H9 (cell line): ENCODE results near the gene GPR146. TPM values are rescaled to one million over a fixed set of nuclear protein-coding genes. Genes with fewer than 3 reads are reported as not detected.

Experiments used
- DNase-seq: peaks from one replicate; pipeline ENCODE4 v3.0.0-alpha.2; 2017
- H2AFZ ChIP-seq: one replicate; pipeline ENCODE4 v1.6.1; 2013; ENCODE audit warnings: mild to moderate bottlenecking, low read length, control low read depth, moderate library complexity
- H2AK5ac ChIP-seq: 2 replicates; pipeline ENCODE4 v1.6.1; 2013; ENCODE audit warnings: low read length, control low read depth, mixed read lengths; ENCODE audit not compliant: insufficient read length
- H2BK120ac ChIP-seq: one replicate; pipeline ENCODE4 v1.6.1; 2013; ENCODE audit warnings: low read depth, mild to moderate bottlenecking, low read length, control low read depth, inconsistent platforms; ENCODE audit not compliant: poor library complexity, severe bottlenecking
- H2BK12ac ChIP-seq: 2 replicates; pipeline ENCODE4 v1.6.1; 2013; ENCODE audit warnings: low read length, control low read depth, mixed read lengths, low read depth; ENCODE audit not compliant: insufficient read length
- H2BK15ac ChIP-seq: 2 replicates; pipeline ENCODE4 v1.6.1; 2013; ENCODE audit warnings: low read depth, low read length, control low read depth
- H2BK20ac ChIP-seq: one replicate; pipeline ENCODE4 v1.6.1; 2013; ENCODE audit warnings: low read depth, mild to moderate bottlenecking, low read length, control low read depth, inconsistent platforms; ENCODE audit not compliant: poor library complexity, severe bottlenecking
- H2BK5ac ChIP-seq: 2 replicates; pipeline ENCODE4 v1.6.1; 2013; ENCODE audit warnings: low read length, control low read depth, mixed read lengths; ENCODE audit not compliant: insufficient read length
- H3K14ac ChIP-seq: 2 replicates; pipeline ENCODE4 v1.6.1; 2013; ENCODE audit warnings: low read length, control low read depth; ENCODE audit not compliant: insufficient read depth
- H3K18ac ChIP-seq: 2 replicates; pipeline ENCODE4 v1.6.1; 2013; ENCODE audit warnings: low read depth, mild to moderate bottlenecking, mixed read lengths, low read length, control low read depth; ENCODE audit not compliant: insufficient read length
- H3K23ac ChIP-seq: 2 replicates; pipeline ENCODE4 v1.6.1; 2013; ENCODE audit warnings: low read length, control low read depth, mixed read lengths, low read depth; ENCODE audit not compliant: insufficient read length
- H3K23me2 ChIP-seq: 2 replicates; pipeline ENCODE4 v1.6.1; 2013; ENCODE audit warnings: low read depth, mild to moderate bottlenecking, mixed read lengths, low read length, control low read depth; ENCODE audit not compliant: insufficient read length, poor library complexity, severe bottlenecking
- H3K27ac ChIP-seq: 2 replicates; pipeline ENCODE4 v1.5.1; 2013; ENCODE audit warnings: low read length, control low read depth, mixed read lengths, low read depth; ENCODE audit not compliant: insufficient read length
- H3K27me3 ChIP-seq: 2 replicates; pipeline ENCODE4 v1.6.1; 2013; ENCODE audit warnings: low read length, control low read depth, inconsistent platforms; ENCODE audit not compliant: insufficient read depth
- H3K4ac ChIP-seq: 2 replicates; pipeline ENCODE4 v1.6.1; 2013; ENCODE audit warnings: low read depth, mild to moderate bottlenecking, control low read depth, inconsistent platforms, low read length, moderate library complexity
- H3K4me1 ChIP-seq: 2 replicates; pipeline ENCODE4 v1.6.1; 2013; ENCODE audit warnings: low read length, control low read depth, inconsistent platforms; ENCODE audit not compliant: insufficient read depth
- H3K4me2 ChIP-seq: 2 replicates; pipeline ENCODE4 v1.6.1; 2013; ENCODE audit warnings: low read length, control low read depth, mixed read lengths; ENCODE audit not compliant: insufficient read length, insufficient read depth
- H3K56ac ChIP-seq: 2 replicates; pipeline ENCODE4 v1.6.1; 2013; ENCODE audit warnings: low read depth, mild to moderate bottlenecking, mixed read lengths, low read length, control low read depth; ENCODE audit not compliant: insufficient read length
- H3K79me1 ChIP-seq: 2 replicates; pipeline ENCODE4 v1.6.1; 2013; ENCODE audit warnings: low read depth, mild to moderate bottlenecking, moderate library complexity, low read length, control low read depth, inconsistent platforms; ENCODE audit not compliant: insufficient read depth, poor library complexity, severe bottlenecking
- H3K79me2 ChIP-seq: 2 replicates; pipeline ENCODE4 v1.6.1; 2013; ENCODE audit warnings: low read length, control low read depth, inconsistent platforms; ENCODE audit not compliant: insufficient read depth
- H3K9ac ChIP-seq: 2 replicates; pipeline ENCODE4 v1.6.1; 2013; ENCODE audit warnings: low read length, control low read depth, mixed read lengths; ENCODE audit not compliant: insufficient read length; ENCODE audit errors: extremely low read depth
- H3K9me3 ChIP-seq: one replicate; pipeline ENCODE4 v1.6.1; 2013; ENCODE audit warnings: low read depth, low read length, inconsistent platforms; ENCODE audit not compliant: control insufficient read depth
- H3T11ph ChIP-seq: one replicate; pipeline ENCODE4 v1.6.1; 2013; ENCODE audit warnings: mild to moderate bottlenecking, low read length, control low read depth, inconsistent platforms
- H4K20me1 ChIP-seq: one replicate; pipeline ENCODE4 v1.6.1; 2013; ENCODE audit not compliant: control insufficient read depth, insufficient read length, insufficient read depth
- H4K5ac ChIP-seq: 2 replicates; pipeline ENCODE4 v1.6.1; 2013; ENCODE audit warnings: low read depth, mild to moderate bottlenecking, mixed read lengths, low read length, control low read depth; ENCODE audit not compliant: insufficient read length
- H4K8ac ChIP-seq: replicated peaks from 2 replicates; pipeline ENCODE4 v1.6.1; 2013; ENCODE audit warnings: low read length, control low read depth, mixed read lengths, low read depth; ENCODE audit not compliant: insufficient read length
- H4K91ac ChIP-seq: 2 replicates; pipeline ENCODE4 v1.6.1; 2013; ENCODE audit warnings: low read depth, mild to moderate bottlenecking, moderate library complexity, mixed read lengths, low read length, control low read depth; ENCODE audit not compliant: insufficient read length
- H3K27ac Mint-ChIP-seq, 3 experiments: 2 replicates in 2 of 3; 3 replicates in 1 of 3; pipeline ENCODE4 v1.8.0; 2020 to 2021; ENCODE audit warnings: mixed read lengths in 3 of 3, mild to moderate bottlenecking in 1 of 3, moderate library complexity in 1 of 3
- H3K27me3 Mint-ChIP-seq: 2 replicates; pipeline ENCODE4 v1.8.0; 2021; ENCODE audit warnings: low read depth, mild to moderate bottlenecking, moderate library complexity, mixed read lengths
- H3K36me3 Mint-ChIP-seq, 3 experiments: 2 replicates in 2 of 3; 3 replicates in 1 of 3; pipeline ENCODE4 v1.8.0; 2020 to 2021; ENCODE audit warnings: low read depth in 3 of 3, mixed read lengths in 3 of 3; ENCODE audit not compliant: insufficient read depth in 1 of 3
- H3K4me1 Mint-ChIP-seq, 2 experiments: 2 replicates each; pipeline ENCODE4 v1.8.0; 2020; ENCODE audit warnings: mixed read lengths in 2 of 2
- H3K4me3 Mint-ChIP-seq, 2 experiments: 2 replicates in 1 of 2; 3 replicates in 1 of 2; pipeline ENCODE4 v1.8.0; 2020 to 2021; ENCODE audit warnings: mild to moderate bottlenecking in 2 of 2, mixed read lengths in 2 of 2, moderate library complexity in 1 of 2
- H3K9me3 Mint-ChIP-seq, 2 experiments: 2 replicates in 1 of 2; 3 replicates in 1 of 2; pipeline ENCODE4 v1.8.0; 2020; ENCODE audit warnings: mild to moderate bottlenecking in 2 of 2, mixed read lengths in 2 of 2, moderate library complexity in 1 of 2
- CTCF ChIP-seq: fragments of 200-600 bp; sonication (generic); conservative IDR thresholded peaks from 3 replicates; pipeline ENCODE4 v1.8.0; 2021; ENCODE audit warnings: antibody characterized with exemption, mild to moderate bottlenecking
- WGBS: extraction: QIAGEN DNeasy Blood & Tissue Kit; methylation state at CpG from one replicate; pipeline ENCODE4 v1.1.7; 2013; ENCODE audit warnings: missing lambda C conversion rate, low lambda C conversion rate, mixed read lengths; ENCODE audit not compliant: insufficient read length; ENCODE audit errors: extremely low coverage; 5-methylcytosine and 5-hydroxymethylcytosine counted together
- total RNA-seq: library from RNA; stranded (reverse); gene quantifications from 2 replicates; pipeline ENCODE4 v1.2.1, GENCODE V29; 2021

GPR146 gene
- total RNA-seq, 1 experiment from 2014 or later: 1.4 TPM

- Histone ChIP-seq H3K9me3 (no peaks in the 10 kb centered on the region), H3K4me2 (no peak overlapping the region), H3K27ac (no peak overlapping the region), H3K79me2 (no peaks in the 10 kb centered on the region), H4K20me1 (no peaks in the 10 kb centered on the region), H2BK12ac (no peak overlapping the region), H3T11ph (no peak overlapping the region), H3K9ac (no peak overlapping the region), H3K18ac (no peak overlapping the region), H3K56ac (no peak overlapping the region), H3K79me1 (no peaks in the 10 kb centered on the region), H3K23me2 (no peaks in the 10 kb centered on the region), H2BK15ac (no peak overlapping the region), H3K23ac (no peak overlapping the region), H3K4ac (no peak overlapping the region), H2BK120ac (no peak overlapping the region), H2BK5ac (no peak overlapping the region), H3K14ac (no peak overlapping the region), H4K8ac (no peak overlapping the region), H4K5ac (no peak overlapping the region), H2AFZ (no peak overlapping the region), H2BK20ac (no peak overlapping the region), H4K91ac (no peak overlapping the region), H2AK5ac (no peak overlapping the region), H3K4me1 (no peaks in the 10 kb centered on the region), H3K27me3 (no peaks in the 10 kb centered on the region)
- DNase-seq: no peak
- no peak overlapping the region for H3K4me3 Mint-ChIP-seq
- H3K27ac Mint-ChIP-seq: peak overlapping the region in 1 of 3 experiments; percentile 41; a peak in 2 of 7 replicates
- no peak for TF ChIP-seq CTCF
- no CpG with 5 or more reads among the region's 17 CpGs for WGBS
- peaks cover under 1% of the 10 kb centered on the region; the same call in 1 of the 2 replicates for H3K27me3 Mint-ChIP-seq
- H3K36me3 Mint-ChIP-seq: peaks cover 4 to 39% (median 10%) of the 10 kb centered on the region in 3 experiments
- peaks cover 4 to 9% of the 10 kb centered on the region in 2 experiments for H3K4me1 Mint-ChIP-seq
- H3K9me3 Mint-ChIP-seq: no peaks in the 10 kb centered on the region
Observed at GRCh38 chr7:1022356-1022755, 22.0 kb upstream of the GPR146 start.
